ENCODE measurements around the gene STUM. TPM values are rescaled to one million over a fixed set of nuclear protein-coding genes. Genes with fewer than 3 reads are reported as not detected.

Gene STUM
- total and polyA plus RNA-seq, 2 of the 8 experiments (the other 6 are each of a cell fraction or from before 2014, with no cell fraction given): 0.76 to 1.2 TPM

GRCh38 chr1:226606311-226607267, 58.0 kb downstream of the STUM start:
- no peak for DNase-seq (ENCODE audit: low read depth in 1 of 2, low spot score in 2 of 2)
- 81% methylated on average over 11 of the region's 11 CpGs; no CpG with 5 or more reads in 1 of the 2 experiments for WGBS, 2 experiments (ENCODE audit: extremely low coverage in 1 of 2, insufficient coverage in 1 of 2, insufficient read length in 1 of 2, insufficient replicate concordance in 2 of 2, low coverage in 1 of 2, low lambda C conversion rate in 2 of 2, missing lambda C conversion rate in 1 of 2)
- TF ChIP-seq EP300 (IDR thresholded peaks at IDR 0.05; ENCODE audit: borderline replicate concordance in 1 of 2, low read depth in 2 of 2, low read length in 2 of 2): no peak
- TF ChIP-seq ZNF274 (IDR thresholded peaks at IDR 0.05; ENCODE audit: borderline replicate concordance, extremely low read depth, low read length): no peak
- TF ChIP-seq HDAC2 (IDR thresholded peaks at IDR 0.05; ENCODE audit: borderline replicate concordance in 1 of 2, low read depth in 2 of 2, low read length in 2 of 2): no peak
- TF ChIP-seq NRF1 (IDR thresholded peaks at IDR 0.05; ENCODE audit: low read depth, low read length): no peak
- TF ChIP-seq JUN (IDR thresholded peaks at IDR 0.05; ENCODE audit: low read depth, low read length): no peak
- TF ChIP-seq SP2 (IDR thresholded peaks at IDR 0.05; ENCODE audit: low read length): no peak

More at GRCh38 chr1:226606311-226607267, 58.0 kb downstream of the STUM start:
- H2BK5ac ChIP-seq (ENCODE audit: low read depth, low read length): no peak overlapping the region
- no peak overlapping the region for H4K91ac ChIP-seq (replicated peaks; ENCODE audit: insufficient read length, low read length)
- H3K23ac ChIP-seq (ENCODE audit: insufficient read length): no peak overlapping the region
- ChIA-PET POLR2A (ENCODE audit: partially characterized antibody) (interaction anchor here (1.2 kb wide), 1 partner anchor 199 kb away, joined by 3 read pairs; the partner anchor contains the start of gene PARP1), CTCF (ENCODE audit: partially characterized antibody) (interaction anchor here (0.6 to 6.4 kb wide), 15 partner anchors 9 to 198 kb away, joined by 3 to 49 read pairs (median 4); partner anchors contain the start of gene STUM)
- no peaks in the 10 kb centered on the region for H4K20me1 ChIP-seq (replicated peaks in 1 of 2; ENCODE audit: control insufficient read depth in 1 of 2, insufficient read depth in 2 of 2, low read length in 2 of 2)
- H3K36me3 ChIP-seq (ENCODE audit: control insufficient read depth in 2 of 4, insufficient read depth in 4 of 4, low read length in 3 of 4): no peaks in the 10 kb centered on the region
- H3K23me2 ChIP-seq (ENCODE audit: low read depth, low read length): no peaks in the 10 kb centered on the region
- H2AFZ ChIP-seq (ENCODE audit: low read length): no peak overlapping the region
- H3K14ac ChIP-seq (ENCODE audit: insufficient read length): no peak overlapping the region
- H3K4me3 ChIP-seq (ENCODE audit: extremely low read depth in 1 of 4, insufficient read depth in 2 of 4, low read depth in 3 of 4, low read length in 4 of 4): no peak overlapping the region
- H3K27me3 ChIP-seq (replicated peaks in 1 of 4; ENCODE audit: control insufficient read depth in 3 of 4, extremely low read depth in 1 of 4, insufficient read depth in 3 of 4, low read length in 3 of 4): no peaks in the 10 kb centered on the region
- peaks cover 0 to 28% (median 16%) of the 10 kb centered on the region in 4 experiments; a peak in 6 of 7 replicates for H3K4me1 ChIP-seq (replicated peaks in 1 of 4; ENCODE audit: control insufficient read depth in 3 of 4, insufficient read depth in 4 of 4, low read length in 3 of 4)
- no peak overlapping the region for H3K56ac ChIP-seq (replicated peaks; ENCODE audit: insufficient read length, low read depth, low read length)
- H2BK15ac ChIP-seq (ENCODE audit: low read length): 0 out of 2 replicates have a peak overlapping the region, but pooled peaks have one; percentile 72
- no peak overlapping the region for H2AK5ac ChIP-seq (ENCODE audit: low read depth, low read length)
- FAIRE-seq: no peak
- H3K9me3 ChIP-seq (ENCODE audit: insufficient read depth in 2 of 2, low read depth in 1 of 2, low read length in 1 of 2): no peaks in the 10 kb centered on the region
- 0 out of 2 replicates have a peak, but pooled peaks cover 2% of the 10 kb centered on the region for H3K79me1 ChIP-seq (ENCODE audit: low read depth, low read length)
- H3K18ac ChIP-seq (ENCODE audit: extremely low read depth, low read length): no peak overlapping the region
- H3K4ac ChIP-seq (replicated peaks; ENCODE audit: insufficient read length, low read depth, low read length): no peak overlapping the region
- H3K9ac ChIP-seq (replicated peaks in 1 of 4; ENCODE audit: extremely low read depth in 1 of 4, low read depth in 3 of 4, low read length in 3 of 4): no peak overlapping the region
- H3K4me2 ChIP-seq (ENCODE audit: insufficient read depth in 1 of 2, low read depth in 2 of 2, low read length in 2 of 2): no peak overlapping the region
- no peak overlapping the region for H4K5ac ChIP-seq (ENCODE audit: insufficient read length, low read depth, low read length)
- H3K27ac ChIP-seq (ENCODE audit: low read depth, low read length): no peak overlapping the region
- H2BK120ac ChIP-seq (replicated peaks; ENCODE audit: low read depth, low read length): no peak overlapping the region
- H2BK12ac ChIP-seq (ENCODE audit: low read depth, low read length): 0 out of 2 replicates have a peak overlapping the region, but pooled peaks have one; percentile 0
- H2BK20ac ChIP-seq (ENCODE audit: low read length): no peak overlapping the region
- no peaks in the 10 kb centered on the region for H3K79me2 ChIP-seq (ENCODE audit: control insufficient read depth in 1 of 2, insufficient read depth in 2 of 2, low read length in 2 of 2)
- H4K8ac ChIP-seq (ENCODE audit: extremely low read depth, insufficient read depth, low read length): no peak overlapping the region

Measured in H1 (cell line).